Brain microvascular endothelial cell (primary cell): ENCODE measurements around the gene DEPDC5.

Source experiments
- DNase-seq: peaks from one replicate; pipeline ENCODE4 v3.0.0-alpha.2; 2020
- H3K27ac ChIP-seq: fragments of 250-450 bp; sonication (Bioruptor Pico); 2 replicates; pipeline ENCODE4 v1.5.1; 2020; ENCODE audit warnings: mild to moderate bottlenecking, moderate library complexity
- H3K27me3 ChIP-seq: fragments of 250-450 bp; sonication (Bioruptor Pico); replicated peaks from 2 replicates; pipeline ENCODE4 v1.5.1; 2020; ENCODE audit warnings: mild to moderate bottlenecking
- H3K36me3 ChIP-seq: fragments of 250-450 bp; sonication (Bioruptor Pico); replicated peaks from 2 replicates; pipeline ENCODE4 v1.5.1; 2020; ENCODE audit warnings: mild to moderate bottlenecking
- H3K4me3 ChIP-seq: 2 replicates; pipeline ENCODE4 v1.5.1; 2011; ENCODE audit warnings: low read depth, mild to moderate bottlenecking, control low read depth, low read length, moderate library complexity
- in situ Hi-C: cut with HindIII; loops from 2 replicates; pipeline ENCODE4 v1.10.0; 2017; ENCODE audit warnings: low sequenced_read_pairs, low pct_ligation_motif_present
- TF ChIP-seq, protein P1 (sequence below): IDR thresholded peaks from 2 replicates; pipeline ENCODE4 v1.5.1; 2011; ENCODE audit warnings: low read depth, mild to moderate bottlenecking, moderate library complexity, low read length, control low read depth, inconsistent platforms; ENCODE audit errors: missing control alignments

DEPDC5 gene

DNA sequence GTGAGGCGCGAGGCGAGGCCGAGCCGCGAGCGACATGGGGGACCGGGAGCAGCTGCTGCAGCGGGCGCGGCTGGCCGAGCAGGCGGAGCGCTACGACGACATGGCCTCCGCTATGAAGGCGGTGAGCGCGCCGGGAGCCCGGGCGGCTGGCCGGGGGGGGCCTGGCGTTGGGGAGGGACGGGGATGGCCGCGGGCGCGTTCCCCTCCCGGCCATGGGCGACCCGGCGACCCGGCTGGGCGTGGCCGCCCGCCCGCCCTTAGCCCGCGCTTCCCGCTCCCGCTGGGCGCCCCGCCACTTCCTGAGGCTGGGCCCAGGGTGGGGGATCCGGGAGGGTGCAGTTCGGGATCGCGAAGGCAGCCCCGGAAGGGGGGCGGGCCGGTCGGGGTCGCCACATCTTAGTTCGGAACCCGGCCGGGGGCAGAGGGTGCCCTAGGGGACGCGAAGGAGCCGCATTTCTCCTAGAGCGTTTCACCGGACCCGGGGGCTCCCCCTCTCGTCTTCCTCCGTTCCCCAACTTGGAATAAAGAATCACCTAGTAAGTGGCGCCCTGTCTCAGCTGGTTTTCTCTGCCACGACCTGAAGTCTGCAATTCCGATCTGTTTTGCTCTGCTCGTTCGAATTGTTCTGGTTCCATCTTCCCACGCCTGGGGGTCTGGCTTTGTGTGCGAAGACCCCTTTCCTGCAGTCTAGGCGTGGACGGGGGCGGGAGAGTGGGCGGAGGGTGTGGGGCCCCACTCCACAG, 191.1 kb downstream of the DEPDC5 start:
- peak overlapping the region; percentile 76 for H3K27ac ChIP-seq
- peaks cover 15% of the 10 kb centered on the region for H3K36me3 ChIP-seq
- TF ChIP-seq, protein P1, sequence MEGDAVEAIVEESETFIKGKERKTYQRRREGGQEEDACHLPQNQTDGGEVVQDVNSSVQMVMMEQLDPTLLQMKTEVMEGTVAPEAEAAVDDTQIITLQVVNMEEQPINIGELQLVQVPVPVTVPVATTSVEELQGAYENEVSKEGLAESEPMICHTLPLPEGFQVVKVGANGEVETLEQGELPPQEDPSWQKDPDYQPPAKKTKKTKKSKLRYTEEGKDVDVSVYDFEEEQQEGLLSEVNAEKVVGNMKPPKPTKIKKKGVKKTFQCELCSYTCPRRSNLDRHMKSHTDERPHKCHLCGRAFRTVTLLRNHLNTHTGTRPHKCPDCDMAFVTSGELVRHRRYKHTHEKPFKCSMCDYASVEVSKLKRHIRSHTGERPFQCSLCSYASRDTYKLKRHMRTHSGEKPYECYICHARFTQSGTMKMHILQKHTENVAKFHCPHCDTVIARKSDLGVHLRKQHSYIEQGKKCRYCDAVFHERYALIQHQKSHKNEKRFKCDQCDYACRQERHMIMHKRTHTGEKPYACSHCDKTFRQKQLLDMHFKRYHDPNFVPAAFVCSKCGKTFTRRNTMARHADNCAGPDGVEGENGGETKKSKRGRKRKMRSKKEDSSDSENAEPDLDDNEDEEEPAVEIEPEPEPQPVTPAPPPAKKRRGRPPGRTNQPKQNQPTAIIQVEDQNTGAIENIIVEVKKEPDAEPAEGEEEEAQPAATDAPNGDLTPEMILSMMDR = peak; percentile 18
- H3K4me3 ChIP-seq = peak overlapping the region; percentile 73
- H3K27me3 ChIP-seq = no peaks in the 10 kb centered on the region
- no peak for DNase-seq
- in situ Hi-C loops = no loop called here

DNA sequence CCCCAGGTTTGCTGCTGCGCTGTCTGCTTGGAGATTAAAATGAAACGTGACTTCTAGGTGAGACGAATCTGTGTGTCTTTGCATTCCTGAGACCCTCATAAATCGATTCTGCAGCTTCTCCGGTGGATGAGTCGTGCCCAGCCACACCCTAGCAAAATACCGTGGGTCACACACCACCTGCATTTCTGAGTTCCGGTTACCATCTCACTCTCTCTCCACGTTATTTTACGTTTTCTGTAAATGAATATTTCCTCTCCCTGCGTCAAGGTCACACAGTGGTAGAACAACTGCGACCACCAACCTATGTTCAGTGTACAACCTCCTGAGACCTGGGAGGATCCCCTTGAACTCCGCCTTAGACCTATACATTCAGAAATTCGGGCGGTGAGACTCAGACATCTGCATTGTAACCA, 191.6 kb downstream of the DEPDC5 start:
- peaks cover 18% of the 10 kb centered on the region for H3K36me3 ChIP-seq
- DNase-seq = no peak
- TF ChIP-seq, protein P1 = no peak
- in situ Hi-C loops = no loop called here
- H3K27ac ChIP-seq = peak overlapping the region; percentile 76
- H3K27me3 ChIP-seq = no peaks in the 10 kb centered on the region
- peak overlapping the region; percentile 73 for H3K4me3 ChIP-seq

DNA sequence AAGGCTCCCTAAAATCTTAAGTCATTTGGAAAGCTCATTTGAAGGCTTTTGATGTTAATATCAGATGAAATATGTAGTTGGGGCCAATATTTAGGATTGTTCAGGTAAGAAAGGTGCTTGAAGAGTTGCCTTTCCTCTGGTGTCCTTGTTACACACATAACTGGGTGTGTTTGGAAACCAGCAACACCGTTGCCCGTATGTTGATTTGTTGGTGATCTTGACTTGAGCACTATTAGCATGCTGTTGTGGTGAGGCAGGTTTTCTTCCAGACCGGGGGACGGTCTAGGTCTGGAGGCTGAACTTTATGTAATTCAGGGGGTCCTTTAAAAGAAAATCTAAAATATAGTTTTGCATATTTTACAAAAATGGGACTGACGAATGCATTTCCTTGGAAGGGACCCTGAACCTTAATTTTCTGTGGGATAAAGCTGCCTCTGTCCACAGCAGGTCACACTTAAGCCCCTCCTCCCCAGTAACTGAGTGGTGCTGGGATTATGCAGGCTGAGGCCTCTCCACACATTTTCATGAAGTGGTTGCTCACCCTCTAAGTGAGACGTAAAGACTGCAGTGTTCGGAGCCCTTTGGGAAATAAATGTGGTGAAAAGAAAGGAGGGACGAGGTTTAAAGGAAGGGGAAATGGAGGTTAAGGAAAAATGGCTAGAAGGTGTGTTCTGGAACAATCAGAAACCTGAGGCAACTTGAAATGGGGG, 192.3 kb downstream of the DEPDC5 start:
- Histone ChIP-seq H3K27me3 (no peaks in the 10 kb centered on the region), H3K4me3 (peak overlapping the region; percentile 73), H3K36me3 (peaks cover 23% of the 10 kb centered on the region), H3K27ac (peak overlapping the region; percentile 76)
- in situ Hi-C loops = no loop called here
- DNase-seq = no peak
- TF ChIP-seq, protein P1 = no peak

DNA sequence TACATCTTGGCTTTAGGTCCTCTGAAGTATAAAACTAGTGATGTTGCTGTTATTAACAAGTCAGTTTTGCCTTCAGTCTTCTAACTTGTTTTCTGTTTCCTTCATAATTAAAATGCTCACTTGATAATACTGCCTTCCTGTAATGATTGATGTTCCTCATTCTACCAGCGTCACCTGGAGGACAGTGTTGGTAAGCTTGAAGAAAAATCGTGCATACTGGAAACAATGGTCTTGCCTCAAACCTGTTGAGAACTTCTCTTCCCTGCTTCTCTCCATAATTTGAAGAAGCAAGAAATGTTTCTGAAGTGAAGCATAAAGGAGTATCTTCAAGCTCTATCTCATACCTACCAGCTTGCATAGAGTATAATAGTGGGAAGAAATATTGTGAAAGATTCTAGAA, 193.5 kb downstream of the DEPDC5 start:
- TF ChIP-seq, protein P1 = peak; percentile 55
- no peak overlapping the region for H3K27ac ChIP-seq
- DNase-seq = no peak
- in situ Hi-C loops = no loop called here
- H3K4me3 ChIP-seq = no peak overlapping the region
- no peaks in the 10 kb centered on the region for H3K27me3 ChIP-seq
- peaks cover 27% of the 10 kb centered on the region for H3K36me3 ChIP-seq

DNA sequence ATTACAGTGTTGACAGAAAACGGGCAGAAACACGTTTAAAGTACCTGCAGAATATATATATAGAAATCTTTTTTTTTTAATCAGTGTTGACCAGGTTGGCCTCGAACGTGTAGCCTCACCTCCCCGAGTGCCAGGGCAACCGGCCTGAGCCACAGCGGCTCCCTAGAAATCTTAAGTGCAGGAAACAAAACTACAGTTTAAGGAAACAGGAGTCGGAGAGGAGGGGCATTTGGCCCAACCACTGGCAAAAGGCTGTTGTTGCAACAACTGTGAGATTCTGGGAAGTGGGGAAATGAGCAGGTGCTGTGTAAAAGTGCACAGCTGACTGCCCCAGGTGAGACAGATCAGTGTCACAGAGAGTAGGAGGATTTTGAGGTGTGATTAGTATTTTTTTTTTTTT, 194.2 kb downstream of the DEPDC5 start:
- TF ChIP-seq, protein P1 = no peak
- H3K36me3 ChIP-seq = peaks cover 27% of the 10 kb centered on the region
- H3K27ac ChIP-seq = no peak overlapping the region
- no peak overlapping the region for H3K4me3 ChIP-seq
- DNase-seq = no peak
- no peaks in the 10 kb centered on the region for H3K27me3 ChIP-seq
- in situ Hi-C loops = no loop called here
